ENCODE results near the gene ATP2B2.
"Not testable (repeated sequence)": the region's sequence is repeated elsewhere in the genome, so short reads cannot be mapped to it uniquely, and the experiment has no call there.

Gene ATP2B2

GRCh38 chr3:10317311-10317960, 187.9 kb downstream of the ATP2B2 start:
- DNase-seq, result no peak

DNA sequence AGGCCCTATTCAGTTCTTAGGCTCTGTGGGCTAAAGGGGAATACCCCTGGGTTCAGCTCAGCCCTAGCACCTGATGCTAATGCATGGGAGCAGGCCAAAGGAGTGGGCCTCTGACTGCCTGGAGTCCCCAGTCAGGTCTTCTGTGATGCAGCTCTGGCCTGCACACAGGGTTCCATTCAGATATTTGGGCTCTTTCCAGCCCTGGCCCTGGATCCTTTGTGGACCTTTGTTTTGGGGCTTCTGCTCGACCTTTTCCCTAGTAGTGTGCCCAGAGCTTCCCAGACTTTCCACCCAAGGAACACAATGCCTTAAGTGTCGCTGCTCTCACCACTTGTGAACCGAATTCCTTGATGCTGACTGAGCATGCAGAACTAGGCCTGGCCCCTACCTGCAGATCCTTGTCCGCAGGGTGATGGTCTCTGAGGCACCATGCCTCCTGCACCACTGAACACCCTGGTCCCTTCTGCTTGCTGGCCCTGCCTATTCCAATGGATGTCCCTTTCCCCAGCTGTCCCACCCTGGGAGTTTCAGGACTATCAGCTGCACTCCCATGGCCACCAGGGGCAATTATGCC, 189.5 kb downstream of the ATP2B2 start:
- DNase-seq, result no peak

GRCh38 chr3:10315101-10315500, 190.3 kb downstream of the ATP2B2 start:
- DNase-seq, result no peak

DNA sequence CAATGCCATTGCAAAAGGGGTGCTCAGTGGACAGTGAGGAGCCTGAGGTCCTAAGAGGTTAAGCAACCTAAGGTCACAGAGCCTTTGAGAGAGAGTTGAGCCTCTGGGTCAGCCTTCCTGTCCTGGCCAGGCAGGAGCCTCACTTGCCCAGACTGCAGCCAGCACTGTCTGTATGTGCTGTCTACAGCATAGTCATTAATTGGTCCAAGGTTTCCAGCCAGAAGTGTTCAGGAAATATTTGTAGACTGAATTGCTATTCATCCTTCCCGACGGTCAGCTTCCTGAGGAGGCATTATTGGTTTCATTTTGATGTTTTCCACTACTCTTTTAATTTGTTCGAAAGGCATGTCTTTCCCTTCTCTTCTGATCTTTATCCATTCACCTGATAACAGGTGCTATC, 192.5 kb downstream of the ATP2B2 start:
- DNase-seq, result no peak

GRCh38 chr3:10312391-10312790, 193.0 kb downstream of the ATP2B2 start:
- DNase-seq, result no peak

DNA sequence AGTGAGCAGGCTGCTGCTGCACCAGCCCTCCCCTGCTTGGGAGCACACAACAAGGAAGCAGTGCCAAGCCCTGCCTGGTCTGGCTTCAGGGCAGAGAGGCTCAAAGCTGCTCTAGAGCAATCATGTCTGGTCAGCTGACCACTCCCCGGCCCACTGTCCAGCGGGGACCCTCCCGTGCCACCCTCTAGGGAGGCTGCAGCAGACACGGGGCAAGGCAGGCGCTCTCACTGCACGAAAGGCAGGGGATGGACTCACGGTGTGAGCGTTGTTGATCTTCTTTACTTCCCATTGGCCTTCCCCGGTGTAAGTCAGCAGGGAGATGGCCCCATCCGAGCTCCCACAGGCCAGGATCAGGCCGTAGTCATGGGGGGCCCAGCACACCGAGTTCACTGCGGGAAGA, 193.7 kb downstream of the ATP2B2 start:
- no peak for DNase-seq

GRCh38 chr3:10310578-10310977, 194.8 kb downstream of the ATP2B2 start:
- DNase-seq, result no peak

- no peak for DNase-seq
These were observed 195.7 kb downstream of the ATP2B2 start for GRCh38 chr3:10309736-10310135.

DNA sequence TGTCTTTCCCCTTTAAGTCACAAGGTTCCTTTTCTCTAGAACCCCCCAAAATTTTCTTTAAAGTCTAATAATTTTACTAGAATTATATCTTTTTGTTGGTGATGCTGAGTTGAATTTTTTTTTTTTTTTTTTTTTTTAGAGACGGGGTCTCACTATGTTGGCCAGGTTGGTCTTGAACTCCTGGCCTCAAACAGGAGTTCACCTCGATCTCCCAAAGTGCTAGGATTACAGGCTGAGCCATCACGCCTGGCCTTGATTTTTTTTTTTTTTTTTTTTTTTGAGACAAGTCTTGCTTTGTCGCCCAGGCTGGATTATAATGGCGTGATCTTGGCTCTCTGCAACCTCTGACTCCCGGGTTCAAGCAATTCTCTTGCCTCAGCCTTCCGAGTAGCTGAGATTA, 196.7 kb downstream of the ATP2B2 start:
- DNase-seq, result no peak

DNA sequence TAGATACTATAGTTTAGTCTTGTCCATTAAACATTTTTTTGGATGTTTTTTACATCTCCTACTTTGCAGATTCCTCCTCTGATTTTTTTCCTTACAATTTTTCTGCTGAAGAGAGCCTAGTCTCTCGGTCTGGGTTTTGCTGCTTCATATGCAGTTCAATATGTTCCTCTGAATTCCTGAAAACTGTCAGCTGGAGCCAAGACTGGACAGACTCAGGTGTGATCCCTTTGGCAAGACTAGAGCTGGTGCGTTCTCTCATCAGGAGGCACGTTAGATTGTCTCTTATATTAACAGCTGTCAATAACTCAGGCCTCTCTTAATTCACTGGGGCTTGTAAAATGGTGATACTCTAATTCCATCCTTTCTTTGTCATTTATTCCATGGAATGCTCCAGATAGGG, 199.2 kb downstream of the ATP2B2 start:
- no peak for DNase-seq

GRCh38 chr3:10305331-10305902, 200.0 kb downstream of the ATP2B2 start:
- no peak for DNase-seq

- DNase-seq, result no peak
These were observed 200.5 kb downstream of the ATP2B2 start for GRCh38 chr3:10304905-10305304.

GRCh38 chr3:10303785-10304184, 201.6 kb downstream of the ATP2B2 start:
- DNase-seq, result no peak

DNA sequence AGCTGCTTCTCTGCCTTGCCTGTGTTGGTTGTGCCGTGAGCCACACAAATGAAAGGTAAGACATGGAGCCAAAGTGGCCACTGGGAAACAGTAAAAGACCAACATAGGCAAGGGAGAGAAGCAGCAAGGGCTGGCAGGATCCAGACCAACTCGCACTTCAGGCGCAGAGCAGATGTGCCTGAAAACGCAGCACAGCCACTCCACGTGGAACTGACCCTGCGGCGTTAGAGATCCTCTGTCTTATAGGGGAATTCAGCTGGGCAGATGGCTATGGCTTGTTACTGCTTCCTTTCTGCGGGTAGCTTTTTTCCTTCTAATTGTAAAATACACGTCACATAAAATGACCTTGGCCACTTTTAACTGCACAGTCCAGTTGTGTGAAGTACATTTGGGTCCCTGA, 202.3 kb downstream of the ATP2B2 start:
- DNase-seq, result no peak

- no peak for DNase-seq
These were observed 205.3 kb downstream of the ATP2B2 start for GRCh38 chr3:10300087-10300486.

- DNase-seq, result no peak
These were observed 205.7 kb downstream of the ATP2B2 start for GRCh38 chr3:10299679-10300078.

GRCh38 chr3:10299175-10299574, 206.2 kb downstream of the ATP2B2 start:
- DNase-seq, result no peak

DNA sequence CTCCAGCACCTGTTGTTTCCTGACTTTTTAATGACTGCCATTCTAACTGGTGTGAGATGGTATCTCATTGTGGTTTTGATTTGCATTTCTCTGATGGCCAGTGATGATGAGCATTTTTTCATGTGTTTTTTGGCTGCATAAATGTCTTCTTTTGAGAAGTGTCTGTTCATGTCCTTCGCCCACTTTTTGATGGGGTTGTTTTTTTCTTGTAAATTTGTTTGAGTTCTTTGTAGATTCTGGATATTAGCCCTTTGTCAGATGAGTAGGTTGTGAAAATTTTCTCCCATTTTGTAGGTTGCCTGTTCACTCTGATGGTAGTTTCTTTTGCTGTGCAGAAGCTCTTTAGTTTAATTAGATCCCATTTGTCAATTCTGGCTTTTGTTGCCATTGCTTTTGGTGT, 207.3 kb downstream of the ATP2B2 start:
- DNase-seq, result not testable (repeated sequence)

DNA sequence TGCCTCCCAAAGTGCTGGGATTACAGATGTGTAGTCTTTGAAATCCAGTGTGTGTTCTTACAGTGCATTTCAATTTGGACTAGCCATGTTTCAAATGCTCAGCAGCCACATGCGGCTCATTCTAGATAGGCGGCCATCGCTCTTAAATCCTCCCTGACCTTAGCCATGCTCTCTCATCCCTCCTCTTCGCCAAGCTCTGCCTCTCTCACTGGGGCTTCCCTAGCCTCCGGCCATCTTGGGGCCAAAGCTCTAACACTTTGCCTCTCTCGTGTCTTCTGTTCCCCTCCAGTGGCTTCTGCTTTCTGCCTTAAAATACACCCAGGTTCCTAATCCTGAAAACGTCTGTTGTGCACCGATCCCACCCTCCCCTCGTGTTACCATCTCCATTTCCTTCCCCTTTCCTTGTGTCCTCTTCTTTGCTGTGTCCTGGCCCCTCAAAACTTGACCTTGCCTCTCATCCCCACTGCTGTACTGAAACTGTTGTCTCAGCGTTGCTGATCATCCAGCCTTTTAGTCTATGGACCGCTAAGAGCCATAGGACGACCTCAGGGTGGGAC, 211.3 kb downstream of the ATP2B2 start:
- DNase-seq, result no peak

DNA sequence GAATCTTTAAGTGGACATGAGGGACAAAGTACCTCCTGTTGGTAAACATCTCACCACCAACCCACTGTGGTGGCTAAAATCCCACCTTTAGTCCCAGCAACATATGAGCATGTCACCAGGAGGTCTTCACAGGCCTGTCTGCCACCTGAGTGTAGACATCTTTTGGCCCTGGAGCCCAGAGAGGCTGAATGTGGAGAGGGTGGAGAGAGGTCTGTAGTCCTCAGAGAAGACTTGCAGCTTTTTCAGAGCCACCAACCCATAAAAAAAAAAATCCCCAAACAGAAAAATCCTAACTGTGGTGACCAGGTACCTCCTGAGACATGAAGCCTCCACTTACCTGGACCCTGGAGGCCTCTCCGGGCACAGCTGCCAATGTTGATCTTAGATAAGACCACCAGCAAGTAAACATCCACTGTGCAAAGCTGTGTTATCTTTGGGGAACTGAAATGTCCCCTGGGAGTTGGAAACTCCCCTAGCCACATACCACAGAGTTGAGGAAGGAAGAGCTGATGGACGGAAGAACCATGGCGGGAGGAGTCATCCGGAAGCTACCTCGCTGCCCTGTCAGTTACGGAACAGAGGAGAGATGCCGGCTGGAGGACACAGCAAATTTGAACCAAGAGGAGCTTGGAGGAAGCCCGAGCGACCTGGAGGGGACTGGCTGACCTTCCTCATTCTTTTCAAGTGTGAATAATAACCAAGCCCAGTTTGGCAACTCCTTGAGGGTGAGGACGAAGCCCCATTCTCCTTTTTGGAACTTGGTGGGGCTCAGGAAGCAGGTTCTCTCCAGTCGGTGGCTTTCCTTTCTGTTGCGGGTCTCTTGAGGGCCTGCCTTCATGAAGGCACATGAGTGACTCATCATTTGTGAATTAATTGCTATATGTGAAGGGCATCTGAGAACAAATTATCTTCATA, 212.6 kb downstream of the ATP2B2 start, which contains the start of gene GHRL:
Gene GHRL, minus strand, starts transcription at position 443 of the 915 bp plus-strand sequence. CDS start 2,767 bp downstream, outside the sequence.
- DNase-seq, result peak; percentile 10 to 72

GRCh38 chr3:10291641-10292040, 213.7 kb downstream of the ATP2B2 start:
- no peak for DNase-seq

- DNase-seq, result no peak
These were observed 214.8 kb downstream of the ATP2B2 start for GRCh38 chr3:10290481-10291176.
